ENCODE results near the gene MYOF.

- TF ChIP-seq POLR2A (IDR thresholded peaks at IDR 0.05; ENCODE audit: low read length): no peak
- no peak for TF ChIP-seq GATA1 (IDR thresholded peaks at IDR 0.05; ENCODE audit: low read depth, low read length)
These were observed 147.2 kb downstream of the MYOF start for GRCh38 chr10:93334901-93335327.

Data from erythroblast (primary cell).